ENCODE data around the gene FAM171A1. TPM values are rescaled to one million over a fixed set of nuclear protein-coding genes. Genes with fewer than 3 reads are reported as not detected.
"Not testable (repeated sequence)": the region's sequence is repeated elsewhere in the genome, so short reads cannot be mapped to it uniquely, and the experiment has no call there.

Gene FAM171A1
- total RNA-seq, 2 experiments from 2014 or later = 4.0 TPM

GRCh38 chr10:15224948-15225347, 146.1 kb downstream of the FAM171A1 start:
- peaks cover 16% of the 10 kb centered on the region for H3K9me3 Mint-ChIP-seq (ENCODE audit: insufficient read depth)
- no peak for DNase-seq
- peaks cover 1% of the 10 kb centered on the region for H3K4me1 Mint-ChIP-seq (ENCODE audit: low read depth)
- no peak for ATAC-seq
- ChIA-PET POLR2A (no interaction called here), CTCF (interaction anchor here (1.5 kb wide), 1 partner anchor 16 kb away, joined by 6 read pairs; no protein-coding TSS in a partner anchor)
- H3K36me3 Mint-ChIP-seq (ENCODE audit: low read depth) = peaks cover 11% of the 10 kb centered on the region
- no peak overlapping the region for H3K4me3 Mint-ChIP-seq
- peaks cover 3% of the 10 kb centered on the region for H3K27me3 Mint-ChIP-seq (ENCODE audit: low read depth)
- peak overlapping the region; percentile 22 for H3K27ac Mint-ChIP-seq

- CTCF ChIA-PET = interaction anchor here (1.1 to 1.5 kb wide), 2 partner anchors 12 to 14 kb away, joined by 5 to 6 read pairs; no protein-coding TSS in a partner anchor
- Mint-ChIP-seq H3K27ac (no peak overlapping the region), H3K4me3 (no peak overlapping the region)
Observed at GRCh38 chr10:15223174-15223573, 147.9 kb downstream of the FAM171A1 start.

GRCh38 chr10:15222511-15222910, 148.6 kb downstream of the FAM171A1 start:
- peaks cover 1% of the 10 kb centered on the region for H3K4me1 Mint-ChIP-seq (ENCODE audit: low read depth)
- H3K27ac Mint-ChIP-seq = no peak overlapping the region
- DNase-seq = no peak
- ATAC-seq = no peak
- peaks cover 16% of the 10 kb centered on the region for H3K9me3 Mint-ChIP-seq (ENCODE audit: insufficient read depth)
- ChIA-PET CTCF (no interaction called here), POLR2A (no interaction called here)
- no peaks in the 10 kb centered on the region for H3K27me3 Mint-ChIP-seq (ENCODE audit: low read depth)
- peaks cover 11% of the 10 kb centered on the region for H3K36me3 Mint-ChIP-seq (ENCODE audit: low read depth)
- no peak overlapping the region for H3K4me3 Mint-ChIP-seq

More at GRCh38 chr10:15223174-15223573, 147.9 kb downstream of the FAM171A1 start:
- POLR2A ChIA-PET = no interaction called here
- H3K9me3 Mint-ChIP-seq (ENCODE audit: insufficient read depth) = peaks cover 16% of the 10 kb centered on the region
- peaks cover 11% of the 10 kb centered on the region for H3K36me3 Mint-ChIP-seq (ENCODE audit: low read depth)
- H3K4me1 Mint-ChIP-seq (ENCODE audit: low read depth) = peaks cover 1% of the 10 kb centered on the region
- H3K27me3 Mint-ChIP-seq (ENCODE audit: low read depth) = no peaks in the 10 kb centered on the region
- ATAC-seq (no peak), DNase-seq (no peak)

GRCh38 chr10:15220445-15220844, 150.6 kb downstream of the FAM171A1 start:
- peaks cover 16% of the 10 kb centered on the region for H3K9me3 Mint-ChIP-seq (ENCODE audit: insufficient read depth)
- ChIA-PET CTCF (no interaction called here), POLR2A (no interaction called here)
- ATAC-seq (no peak), DNase-seq (no peak)
- H3K36me3 Mint-ChIP-seq (ENCODE audit: low read depth) = peaks cover 11% of the 10 kb centered on the region
- H3K4me3 Mint-ChIP-seq = no peak overlapping the region
- no peak overlapping the region for H3K27ac Mint-ChIP-seq
- H3K27me3 Mint-ChIP-seq (ENCODE audit: low read depth) = no peaks in the 10 kb centered on the region
- H3K4me1 Mint-ChIP-seq (ENCODE audit: low read depth) = peaks cover 1% of the 10 kb centered on the region

GRCh38 chr10:15216700-15217099, 154.4 kb downstream of the FAM171A1 start:
- no peaks in the 10 kb centered on the region for H3K4me1 Mint-ChIP-seq (ENCODE audit: low read depth)
- no peaks in the 10 kb centered on the region for H3K27me3 Mint-ChIP-seq (ENCODE audit: low read depth)
- H3K9me3 Mint-ChIP-seq (ENCODE audit: insufficient read depth) = no peaks in the 10 kb centered on the region
- no peak for DNase-seq
- no peak overlapping the region for H3K4me3 Mint-ChIP-seq
- no peak overlapping the region for H3K27ac Mint-ChIP-seq
- ATAC-seq = no peak
- POLR2A ChIA-PET = no interaction called here
- H3K36me3 Mint-ChIP-seq (ENCODE audit: low read depth) = peaks cover 2% of the 10 kb centered on the region
- CTCF ChIA-PET = no interaction called here

- Mint-ChIP-seq H3K36me3 (ENCODE audit: low read depth) (peaks cover 2% of the 10 kb centered on the region), H3K27me3 (ENCODE audit: low read depth) (no peaks in the 10 kb centered on the region), H3K4me1 (ENCODE audit: low read depth) (peaks cover 21% of the 10 kb centered on the region), H3K27ac (no peak overlapping the region), H3K9me3 (ENCODE audit: insufficient read depth) (no peaks in the 10 kb centered on the region), H3K4me3 (no peak overlapping the region)
- DNase-seq = no peak
- CTCF ChIA-PET = no interaction called here
- POLR2A ChIA-PET = no interaction called here
- no peak for ATAC-seq
Observed at GRCh38 chr10:15214237-15214636, 156.9 kb downstream of the FAM171A1 start.

GRCh38 chr10:15213461-15213861, 157.6 kb downstream of the FAM171A1 start:
- ChIA-PET POLR2A (interaction anchor here (1.2 kb wide), 1 partner anchor 45 kb away, joined by 3 read pairs; the partner anchor contains the start of gene NMT2), CTCF (no interaction called here)
- Mint-ChIP-seq H3K4me1 (ENCODE audit: low read depth) (peaks cover 28% of the 10 kb centered on the region), H3K4me3 (no peak overlapping the region), H3K9me3 (ENCODE audit: insufficient read depth) (no peaks in the 10 kb centered on the region), H3K36me3 (ENCODE audit: low read depth) (peaks cover 2% of the 10 kb centered on the region), H3K27ac (no peak overlapping the region), H3K27me3 (ENCODE audit: low read depth) (no peaks in the 10 kb centered on the region)
- DNase-seq (no peak), ATAC-seq (no peak)

- ChIA-PET CTCF (interaction anchor here (1.1 to 1.7 kb wide), 5 partner anchors 19 to 44 kb away, joined by 3 to 5 read pairs (median 4); partner anchors contain the start of gene NMT2), POLR2A (interaction anchor here (1.0 kb wide), 1 partner anchor 10 kb away, joined by 4 read pairs; no protein-coding TSS in a partner anchor)
- H3K4me1 Mint-ChIP-seq (ENCODE audit: low read depth) = peaks cover 41% of the 10 kb centered on the region
- H3K36me3 Mint-ChIP-seq (ENCODE audit: low read depth) = peaks cover 9% of the 10 kb centered on the region
- ATAC-seq (no peak), DNase-seq (no peak)
- H3K4me3 Mint-ChIP-seq = no peak overlapping the region
- no peaks in the 10 kb centered on the region for H3K9me3 Mint-ChIP-seq (ENCODE audit: insufficient read depth)
- H3K27ac Mint-ChIP-seq = no peak overlapping the region
- H3K27me3 Mint-ChIP-seq (ENCODE audit: low read depth) = no peaks in the 10 kb centered on the region
Observed at GRCh38 chr10:15211464-15211979, 159.6 kb downstream of the FAM171A1 start.

GRCh38 chr10:15210521-15210920, 160.6 kb downstream of the FAM171A1 start:
- peaks cover 48% of the 10 kb centered on the region for H3K4me1 Mint-ChIP-seq (ENCODE audit: low read depth)
- DNase-seq (no peak), ATAC-seq (no peak)
- ChIA-PET CTCF (interaction anchor here (0.8 to 1.7 kb wide), 8 partner anchors 9 to 43 kb away, joined by 3 to 5 read pairs (median 4); partner anchors contain the start of gene NMT2), POLR2A (interaction anchor here (1.3 kb wide), 1 partner anchor 44 kb away, joined by 4 read pairs; no protein-coding TSS in a partner anchor)
- H3K27me3 Mint-ChIP-seq (ENCODE audit: low read depth) = no peaks in the 10 kb centered on the region
- no peak overlapping the region for H3K4me3 Mint-ChIP-seq
- peaks cover 12% of the 10 kb centered on the region for H3K36me3 Mint-ChIP-seq (ENCODE audit: low read depth)
- no peaks in the 10 kb centered on the region for H3K9me3 Mint-ChIP-seq (ENCODE audit: insufficient read depth)
- peak overlapping the region; percentile 46 for H3K27ac Mint-ChIP-seq

- H3K4me3 Mint-ChIP-seq = no peak overlapping the region
- ATAC-seq = peak; percentile 78
- peak; percentile 90 for DNase-seq
- H3K9me3 Mint-ChIP-seq (ENCODE audit: insufficient read depth) = no peaks in the 10 kb centered on the region
- H3K27ac Mint-ChIP-seq = peak overlapping the region; percentile 46
- ChIA-PET CTCF (interaction anchor here (0.9 to 2.8 kb wide), 8 partner anchors 9 to 77 kb away, joined by 3 to 16 read pairs (median 4); no protein-coding TSS in a partner anchor), POLR2A (interaction anchor here (0.8 to 1.8 kb wide), 4 partner anchors 40 to 1024 kb away, joined by 3 to 8 read pairs (median 4); partner anchors contain the start of gene NMT2)
- peaks cover 12% of the 10 kb centered on the region for H3K36me3 Mint-ChIP-seq (ENCODE audit: low read depth)
- peaks cover 48% of the 10 kb centered on the region for H3K4me1 Mint-ChIP-seq (ENCODE audit: low read depth)
- H3K27me3 Mint-ChIP-seq (ENCODE audit: low read depth) = no peaks in the 10 kb centered on the region
Observed at GRCh38 chr10:15209827-15210509, 161.1 kb downstream of the FAM171A1 start.

- ChIA-PET CTCF (interaction anchor here (0.7 to 2.8 kb wide), 7 partner anchors 10 to 102 kb away, joined by 3 to 16 read pairs (median 6); no protein-coding TSS in a partner anchor), POLR2A (interaction anchor here (0.5 to 1.8 kb wide), 3 partner anchors 8 to 221 kb away, joined by 3 to 5 read pairs (median 3); no protein-coding TSS in a partner anchor)
- Mint-ChIP-seq H3K27me3 (ENCODE audit: low read depth) (no peaks in the 10 kb centered on the region), H3K4me3 (peak overlapping the region; percentile 67), H3K36me3 (ENCODE audit: low read depth) (peaks cover 10% of the 10 kb centered on the region), H3K9me3 (ENCODE audit: insufficient read depth) (no peaks in the 10 kb centered on the region), H3K4me1 (ENCODE audit: low read depth) (peaks cover 49% of the 10 kb centered on the region), H3K27ac (peak overlapping the region; percentile 89)
- DNase-seq = no peak
- peak; percentile 9 for ATAC-seq
Observed at GRCh38 chr10:15208221-15208620, 162.9 kb downstream of the FAM171A1 start.

GRCh38 chr10:15207410-15207809, 163.7 kb downstream of the FAM171A1 start:
- DNase-seq; H3K9me3 Mint-ChIP-seq (ENCODE audit: insufficient read depth); POLR2A ChIA-PET; H3K27me3 Mint-ChIP-seq (ENCODE audit: low read depth); ATAC-seq; H3K4me3 Mint-ChIP-seq: not testable (repeated sequence)
- CTCF ChIA-PET = interaction anchor here (1.0 to 2.8 kb wide), 4 partner anchors 9 to 101 kb away, joined by 3 to 16 read pairs (median 4); no protein-coding TSS in a partner anchor
- Mint-ChIP-seq H3K27ac (peak overlapping the region; percentile 89), H3K4me1 (ENCODE audit: low read depth) (peaks cover 57% of the 10 kb centered on the region), H3K36me3 (ENCODE audit: low read depth) (peaks cover 13% of the 10 kb centered on the region)

All from activated CD8-positive, alpha-beta T cell treated with anti-CD3 and anti-CD28 coated beads, Interleukin-2, amount 10 ng/mL, durations not matched to agents 7 days and 5 days (primary cell).